DND-41 (cell line): ENCODE measurements around the gene PXDC1.

ENCODE experiments used
- ATAC-seq: fragments of 200-7000 bp; cut with Tn5 transposase; 3 replicates; pipeline ENCODE4 v1.9.1; 2021; ENCODE audit warnings: low read depth; ENCODE audit not compliant: insufficient read depth
- DNase-seq: peaks from one replicate; pipeline ENCODE4 v3.0.0-alpha.2; 2020
- H2AFZ ChIP-seq: 2 replicates; pipeline ENCODE4 v1.6.0; 2012; ENCODE audit warnings: low read depth, low read length
- H3K27ac ChIP-seq: 2 replicates; pipeline ENCODE4 v1.5.1; 2012; ENCODE audit warnings: low read length, inconsistent platforms
- H3K27me3 ChIP-seq: fragments of 200-600 bp; sonication (generic); 2 replicates; pipeline ENCODE4 v1.6.0; 2012; ENCODE audit warnings: low read length, mild to moderate bottlenecking, inconsistent platforms; ENCODE audit not compliant: insufficient read depth, poor library complexity
- H3K36me3 ChIP-seq: 2 replicates; pipeline ENCODE4 v1.5.1; 2012; ENCODE audit warnings: low read length, inconsistent platforms; ENCODE audit not compliant: insufficient read depth
- H3K4me1 ChIP-seq: 2 replicates; pipeline ENCODE4 v1.5.1; 2012; ENCODE audit warnings: mild to moderate bottlenecking, low read length; ENCODE audit not compliant: insufficient read depth
- H3K4me2 ChIP-seq: 2 replicates; pipeline ENCODE4 v1.6.0; 2012; ENCODE audit warnings: mild to moderate bottlenecking, moderate library complexity, low read length, inconsistent platforms; ENCODE audit not compliant: insufficient read depth
- H3K4me3 ChIP-seq, 2 experiments: fragments of 200-600 bp in 1 of 2; shearing (Covaris generic) in 1 of 2; 2 replicates each; pipeline ENCODE4 v1.5.1; 2012 to 2016; ENCODE audit warnings: inconsistent platforms in 2 of 2, low read length in 2 of 2, mild to moderate bottlenecking in 2 of 2, low read depth in 1 of 2, moderate library complexity in 1 of 2
- H3K79me2 ChIP-seq: 2 replicates; pipeline ENCODE4 v1.6.0; 2012; ENCODE audit warnings: low read length, inconsistent platforms; ENCODE audit not compliant: insufficient read depth
- H3K9ac ChIP-seq: 2 replicates; pipeline ENCODE4 v1.6.0; 2012; ENCODE audit warnings: low read depth, mild to moderate bottlenecking, inconsistent platforms, low read length, moderate library complexity
- H3K9me3 ChIP-seq: 2 replicates; pipeline ENCODE4 v1.5.1; 2012; ENCODE audit warnings: low read length, moderate library complexity, mild to moderate bottlenecking, inconsistent platforms; ENCODE audit not compliant: insufficient read depth, severe bottlenecking
- H4K20me1 ChIP-seq: 2 replicates; pipeline ENCODE4 v1.6.0; 2012; ENCODE audit warnings: low read length; ENCODE audit not compliant: insufficient read depth
- CTCF ChIP-seq: IDR thresholded peaks from 2 replicates; pipeline ENCODE4 v1.5.1; 2012; ENCODE audit warnings: borderline replicate concordance, low read length, moderate library complexity, mild to moderate bottlenecking; ENCODE audit not compliant: poor library complexity, severe bottlenecking; ENCODE audit errors: extremely low read depth
- EZH2 ChIP-seq: IDR thresholded peaks from 3 replicates; pipeline ENCODE4 v1.6.1; 2012; ENCODE audit warnings: borderline replicate concordance, low read depth, mild to moderate bottlenecking, moderate library complexity, low read length, inconsistent platforms; ENCODE audit not compliant: severe bottlenecking

PXDC1 gene

GRCh38 chr6:3784885-3785744, 33.6 kb upstream of the PXDC1 start:
- H3K4me2 ChIP-seq: no peak overlapping the region
- no peaks in the 10 kb centered on the region for H3K4me1 ChIP-seq
- no peak overlapping the region for H3K27ac ChIP-seq
- no peaks in the 10 kb centered on the region for H3K9me3 ChIP-seq
- H2AFZ ChIP-seq: no peak overlapping the region
- H4K20me1 ChIP-seq: no peaks in the 10 kb centered on the region
- ATAC-seq (no peak), DNase-seq (no peak)
- no peak overlapping the region for H3K9ac ChIP-seq
- no peak overlapping the region for H3K4me3 ChIP-seq
- H3K36me3 ChIP-seq: no peaks in the 10 kb centered on the region
- peaks cover 3% of the 10 kb centered on the region for H3K27me3 ChIP-seq
- H3K79me2 ChIP-seq: no peaks in the 10 kb centered on the region
- TF ChIP-seq CTCF: no peak
- no peak for TF ChIP-seq EZH2

- Histone ChIP-seq H3K9me3 (no peaks in the 10 kb centered on the region), H3K9ac (no peak overlapping the region), H3K36me3 (no peaks in the 10 kb centered on the region), H4K20me1 (no peaks in the 10 kb centered on the region), H3K27me3 (peaks cover 3% of the 10 kb centered on the region), H3K4me2 (no peak overlapping the region), H3K4me3 (no peak overlapping the region), H2AFZ (no peak overlapping the region), H3K4me1 (no peaks in the 10 kb centered on the region), H3K27ac (no peak overlapping the region), H3K79me2 (no peaks in the 10 kb centered on the region)
- DNase-seq (no peak), ATAC-seq (no peak)
- TF ChIP-seq EZH2 (no peak), CTCF (no peak)
Measured at GRCh38 chr6:3784423-3784822, 32.9 kb upstream of the PXDC1 start.

GRCh38 chr6:3782876-3783832, 31.6 kb upstream of the PXDC1 start:
- TF ChIP-seq EZH2 (no peak), CTCF (no peak)
- DNase-seq (no peak), ATAC-seq (no peak)
- Histone ChIP-seq H3K9ac (no peak overlapping the region), H3K4me2 (no peak overlapping the region), H3K36me3 (no peaks in the 10 kb centered on the region), H3K27ac (no peak overlapping the region), H3K27me3 (peaks cover 3% of the 10 kb centered on the region), H3K79me2 (no peaks in the 10 kb centered on the region), H2AFZ (no peak overlapping the region), H3K4me1 (no peaks in the 10 kb centered on the region), H4K20me1 (no peaks in the 10 kb centered on the region), H3K4me3 (no peak overlapping the region), H3K9me3 (no peaks in the 10 kb centered on the region)
